HepG2 (cell line): Measurements from ENCODE around the gene KRT2. TPM values are rescaled to one million over a fixed set of nuclear protein-coding genes. Genes with fewer than 3 reads are reported as not detected.

Experiments
- ATAC-seq: fragments of 200-7000 bp; cut with Tn5 transposase; 3 replicates; pipeline ENCODE4 v1.9.1; 2020; ENCODE audit warnings: mild to moderate bottlenecking, moderate library complexity
- BruUV-seq: library from RNA; stranded (reverse); fragments of 400-500 nt; replicated peaks from 2 replicates; lab custom pipeline; 2021; lab: Mats Ljungman, UMichigan
- CTCF ChIA-PET: fragments of 300-600 bp; formaldehyde crosslinking; extraction: SDS; loops from one replicate; lab custom pipeline; 2021; ENCODE audit warnings: low total read pairs, inconsistent platforms, low intra/inter-chr PET ratio; lab: Yijun Ruan, JAX
- POLR2A ChIA-PET: fragments of 350-600 bp; sonication (Branson Sonifier 250); formaldehyde crosslinking; loops from one replicate; lab custom pipeline; 2020; ENCODE audit warnings: antibody characterized with exemption, inconsistent platforms; lab: Yijun Ruan, JAX
- DNase-seq: peaks from one replicate; pipeline ENCODE4 v3.0.0-alpha.2; 2015; ENCODE audit warnings: low spot score
- FAIRE-seq: peaks from 3 replicates; lab custom pipeline; 2011; peaks lifted over from hg19 to GRCh38; lab: Jason Lieb, UNC
- H2AFZ ChIP-seq: one replicate; pipeline ENCODE4 v1.6.1; 2011; ENCODE audit warnings: low read length, inconsistent platforms
- H3K27ac ChIP-seq: fragments of 300-600 bp; 3 replicates; pipeline ENCODE4 v1.8.0; 2011; ENCODE audit warnings: mixed run types, mild to moderate bottlenecking, mixed read lengths, low read length, inconsistent platforms; ENCODE audit not compliant: insufficient read depth; ENCODE audit errors: extremely low read length
- H3K27me3 ChIP-seq, 2 experiments: fragments of 200-600 bp in 1 of 2; 2 replicates in 1 of 2; 3 replicates in 1 of 2; pipeline versions ENCODE4 v1.6.0 to v1.8.0; 2011; ENCODE audit warnings: low read length in 2 of 2, mild to moderate bottlenecking in 2 of 2, moderate library complexity in 2 of 2, inconsistent platforms in 1 of 2; ENCODE audit not compliant: insufficient read depth in 2 of 2, control insufficient read depth in 1 of 2
- H3K36me3 ChIP-seq, 2 experiments: fragments of 200-600 bp in 1 of 2; replicated peaks in 1 of 2; 2 replicates in 1 of 2; 3 replicates in 1 of 2; pipeline versions ENCODE4 v1.5.1 to v1.8.0; 2011; ENCODE audit warnings: low read length in 2 of 2, inconsistent platforms in 1 of 2; ENCODE audit not compliant: insufficient read depth in 2 of 2, control insufficient read depth in 1 of 2
- H3K4me1 ChIP-seq: 2 replicates; pipeline ENCODE4 v1.5.1; 2012; ENCODE audit warnings: low read length, inconsistent platforms; ENCODE audit not compliant: insufficient read depth
- H3K4me2 ChIP-seq: 2 replicates; pipeline ENCODE4 v1.6.0; 2011; ENCODE audit warnings: low read depth, low read length, inconsistent platforms
- H3K4me3 ChIP-seq, 3 experiments: fragments of 200-600 bp in 1 of 3; sonication (generic), shearing (Covaris generic) in 1 of 3; replicated peaks in 1 of 3; 2 replicates each; pipeline ENCODE4 v1.5.1; 2011 to 2016; ENCODE audit warnings: low read length in 3 of 3, inconsistent platforms in 2 of 3, low read depth in 2 of 3, mild to moderate bottlenecking in 2 of 3, control low read depth in 1 of 3, mixed read lengths in 1 of 3; ENCODE audit not compliant: insufficient read depth in 1 of 3
- H3K79me2 ChIP-seq: one replicate; pipeline ENCODE4 v1.6.1; 2011; ENCODE audit warnings: low read length, inconsistent platforms; ENCODE audit not compliant: insufficient read depth
- H3K9ac ChIP-seq: 2 replicates; pipeline ENCODE4 v1.6.0; 2011; ENCODE audit warnings: mild to moderate bottlenecking, low read depth, low read length, inconsistent platforms; ENCODE audit not compliant: insufficient read depth
- H3K9me3 ChIP-seq: 2 replicates; pipeline ENCODE4 v1.5.1; 2012; ENCODE audit warnings: mild to moderate bottlenecking, low read length
- H4K20me1 ChIP-seq: 2 replicates; pipeline ENCODE4 v1.6.0; 2011; ENCODE audit warnings: inconsistent platforms, mild to moderate bottlenecking, low read length, moderate library complexity; ENCODE audit not compliant: insufficient read depth
- CAMTA2 ChIP-seq: sonication (generic); formaldehyde crosslinking; IDR thresholded peaks from 2 replicates; pipeline ENCODE4 v1.4.0; 2020; ENCODE audit warnings: mild to moderate bottlenecking, missing genetic modification reagents, borderline replicate concordance
- CSRNP1 ChIP-seq: sonication (generic); formaldehyde crosslinking; IDR thresholded peaks from 2 replicates; pipeline ENCODE4 v1.8.1; 2023; ENCODE audit warnings: mild to moderate bottlenecking, missing genetic modification reagents
- GTF3A ChIP-seq: sonication (generic); formaldehyde crosslinking; conservative IDR thresholded peaks from 2 replicates; pipeline ENCODE4 v1.4.0; 2020; ENCODE audit warnings: mild to moderate bottlenecking, missing genetic modification reagents
- KLF13 ChIP-seq: sonication (generic); formaldehyde crosslinking; IDR thresholded peaks from 2 replicates; pipeline ENCODE4 v1.4.0; 2020; ENCODE audit warnings: mild to moderate bottlenecking, missing genetic modification reagents
- KLF9 ChIP-seq: IDR thresholded peaks from 2 replicates; pipeline ENCODE4 v1.6.1; 2016; ENCODE audit warnings: low read depth
- TSC22D2 ChIP-seq: sonication (generic); formaldehyde crosslinking; IDR thresholded peaks from 2 replicates; pipeline ENCODE4 v1.5.1; 2020; ENCODE audit warnings: missing genetic modification reagents, mild to moderate bottlenecking, borderline replicate concordance
- ZC3H4 ChIP-seq: sonication (generic); formaldehyde crosslinking; IDR thresholded peaks from 2 replicates; pipeline ENCODE4 v1.4.0; 2020; ENCODE audit warnings: missing genetic modification reagents, borderline replicate concordance
- ZNF205 ChIP-seq: IDR thresholded peaks from 2 replicates; pipeline ENCODE4 v1.6.1; 2018; ENCODE audit warnings: missing biosample characterization, missing genetic modification reagents
- ZNF614 ChIP-seq: IDR thresholded peaks from 2 replicates; pipeline ENCODE4 v1.6.1; 2018; ENCODE audit warnings: missing biosample characterization, missing genetic modification reagents, inconsistent platforms, borderline replicate concordance
- ZNF629 ChIP-seq: sonication (generic); formaldehyde crosslinking; conservative IDR thresholded peaks from 2 replicates; pipeline ENCODE4 v1.5.0; 2020; ENCODE audit warnings: missing genetic modification reagents
- ZNF878 ChIP-seq: sonication (generic); formaldehyde crosslinking; IDR thresholded peaks from 2 replicates; pipeline ENCODE4 v1.8.1; 2023; ENCODE audit warnings: mild to moderate bottlenecking, missing genetic modification reagents, moderate library complexity
- ZSCAN29 ChIP-seq: sonication (generic); formaldehyde crosslinking; conservative IDR thresholded peaks from 2 replicates; pipeline ENCODE4 v1.4.0; 2020; ENCODE audit warnings: mild to moderate bottlenecking, missing genetic modification reagents
- WGBS: methylation state at CpG from one replicate; pipeline ENCODE4 v1.1.6; 2017; ENCODE audit warnings: low lambda C conversion rate; 5-methylcytosine and 5-hydroxymethylcytosine counted together
- in situ Hi-C: cut with HindIII; loops from 2 replicates; pipeline ENCODE4 v1.10.0; 2017; ENCODE audit warnings: low pct_unique_long_range_greater_than_20kb; ENCODE audit not compliant: extremely low pct_ligation_motif_present
- intact Hi-C: fragments of 100-400 bp; cut with micrococcal nuclease; formaldehyde crosslinking; loops from one replicate; pipeline ENCODE4 v1.10.0; 2022; ENCODE audit not compliant: unreplicated experiment
- polyA plus RNA-seq, 8 experiments: library from polyadenylated mRNA; depleted of rRNA in 3 of 8; stranded (reverse) in 7 of 8; unstranded in 1 of 8; fragments of >200 nt; fragmentation: Illumina TruSeq in 4 of 8; extraction: Trizol in 4 of 8; gene quantifications; 2 replicates each; pipeline versions ENCODE4 v1.2.1 to v1.2.3, GENCODE V29; 2011 to 2016; ENCODE audit warnings: low read depth in 4 of 8, missing spikeins in 1 of 8, mixed read lengths in 1 of 8; ENCODE audit not compliant: insufficient read depth in 1 of 8
- total RNA-seq, 5 experiments: library from RNA; depleted of rRNA; stranded (reverse); fragments of >200 nt; fragmentation: Illumina TruSeq; extraction: Trizol; gene quantifications; 2 replicates each; pipeline ENCODE4 v1.2.3, GENCODE V29; 2016; ENCODE audit warnings: low read depth in 1 of 5

Gene KRT2
- total and polyA plus RNA-seq, 2 of the 13 experiments (the other 11 are each of a cell fraction or from before 2014, with no cell fraction given), result not detected

DNA sequence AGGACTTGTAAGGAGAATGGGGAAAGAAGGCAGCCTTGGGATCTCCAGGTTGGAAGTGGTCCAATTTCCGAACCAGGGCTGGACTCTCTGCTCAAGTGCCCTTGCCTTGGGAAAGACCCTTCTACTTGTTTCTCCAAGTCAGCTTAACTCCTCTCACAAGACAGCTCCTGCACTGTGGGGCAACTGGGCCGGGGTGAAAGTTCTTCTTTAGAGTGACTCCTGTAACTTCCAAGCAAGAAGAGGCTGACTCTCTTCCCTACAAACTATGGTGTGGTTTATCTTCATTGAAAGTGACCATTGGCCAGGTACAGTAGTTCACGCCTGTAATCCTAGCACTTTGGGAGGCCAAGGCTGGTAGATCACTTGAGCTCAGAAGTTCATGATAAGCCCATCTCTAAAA, 14.5 kb upstream of the KRT2 start:
- no peak overlapping the region for H2AFZ ChIP-seq
- no peak overlapping the region for H3K9ac ChIP-seq
- ChIA-PET CTCF (no interaction called here), POLR2A (no interaction called here)
- H3K27me3 ChIP-seq, result peaks cover 0 to 5% of the 10 kb centered on the region in 2 experiments; a peak in 2 of 5 replicates
- TF ChIP-seq KLF13 (CRISPR knock-in tag), result no peak
- no peak for TF ChIP-seq TSC22D2 (CRISPR knock-in tag)
- TF ChIP-seq ZNF629 (CRISPR knock-in tag), result no peak
- no peak for TF ChIP-seq GTF3A
- no peak for TF ChIP-seq ZNF614 (CRISPR knock-in tag)
- no peak for TF ChIP-seq CSRNP1
- no peak for TF ChIP-seq CAMTA2 (CRISPR knock-in tag)
- no peak for TF ChIP-seq ZNF205
- TF ChIP-seq ZC3H4 (CRISPR knock-in tag), result no peak
- no peak for TF ChIP-seq ZNF878 (CRISPR knock-in tag)
- no peak for TF ChIP-seq KLF9
- no peak for TF ChIP-seq ZSCAN29 (CRISPR knock-in tag)
- H3K36me3 ChIP-seq, result no peaks in the 10 kb centered on the region
- no peaks in the 10 kb centered on the region for H3K79me2 ChIP-seq
- no peaks in the 10 kb centered on the region for H3K9me3 ChIP-seq
- H3K27ac ChIP-seq, result no peak overlapping the region
- intact Hi-C loops, result no loop called here
- DNase-seq (no peak), FAIRE-seq (no peak), ATAC-seq (no peak)
- no peaks in the 10 kb centered on the region for H4K20me1 ChIP-seq
- no peak overlapping the region for H3K4me3 ChIP-seq
- no TSS peak for BruUV-seq
- H3K4me1 ChIP-seq, result no peaks in the 10 kb centered on the region
- in situ Hi-C loops, result no loop called here
- no peak overlapping the region for H3K4me2 ChIP-seq
- WGBS, result 2% methylated on average over 3 of the region's 3 CpGs
